NT2/D1 (cell line): ENCODE measurements around the gene RPAIN.

Experiments used
- SUZ12 ChIP-seq: IDR thresholded peaks from 2 replicates; pipeline ENCODE4 v1.6.1; 2011; ENCODE audit not compliant: insufficient read length, insufficient read depth; ENCODE audit errors: extremely low read depth
- YY1 ChIP-seq: IDR thresholded peaks from 2 replicates; pipeline ENCODE4 v1.6.1; 2011; ENCODE audit not compliant: insufficient read length, insufficient read depth
- ZNF274 ChIP-seq: IDR thresholded peaks from 2 replicates; pipeline ENCODE4 v1.6.1; 2011; ENCODE audit warnings: mild to moderate bottlenecking, low read depth, low read length

DNA sequence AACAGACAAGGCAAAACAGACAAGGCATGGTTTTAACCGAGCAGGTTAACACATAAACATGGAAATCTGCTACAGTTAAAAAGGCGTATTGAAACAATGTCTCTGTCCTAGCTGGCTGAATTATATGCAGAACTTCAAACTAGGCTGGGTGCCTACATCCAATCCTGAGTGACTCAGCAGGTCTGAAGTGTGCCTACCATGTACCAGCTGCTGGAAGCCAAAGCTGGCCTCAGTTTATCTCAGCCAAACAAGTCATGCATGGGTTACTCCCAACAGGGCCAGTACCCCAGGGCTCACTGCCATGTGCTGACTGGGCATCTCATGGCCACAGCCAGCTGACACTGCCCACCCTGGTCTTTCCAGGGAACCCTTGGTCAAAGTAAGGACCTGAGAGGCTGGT lies 15.0 kb downstream of the RPAIN start:
- TF ChIP-seq ZNF274 (no peak), YY1 (no peak), SUZ12 (no peak)
